GM12864 (cell line): ENCODE results near the gene PITPNM3.

Source experiments
- DNase-seq: peaks from one replicate; pipeline ENCODE4 v3.0.0-alpha.2; 2011; ENCODE audit warnings: low read depth
- H3K4me3 ChIP-seq: 2 replicates; pipeline ENCODE4 v1.5.1; 2011; ENCODE audit warnings: mild to moderate bottlenecking, low read depth, low read length, control low read depth
- TF ChIP-seq, protein P1 (sequence below): IDR thresholded peaks from 2 replicates; pipeline ENCODE4 v1.5.1; 2011; ENCODE audit warnings: low read depth, mild to moderate bottlenecking, moderate library complexity, low read length, control low read depth, inconsistent platforms; ENCODE audit errors: missing control alignments

The PITPNM3 gene

DNA sequence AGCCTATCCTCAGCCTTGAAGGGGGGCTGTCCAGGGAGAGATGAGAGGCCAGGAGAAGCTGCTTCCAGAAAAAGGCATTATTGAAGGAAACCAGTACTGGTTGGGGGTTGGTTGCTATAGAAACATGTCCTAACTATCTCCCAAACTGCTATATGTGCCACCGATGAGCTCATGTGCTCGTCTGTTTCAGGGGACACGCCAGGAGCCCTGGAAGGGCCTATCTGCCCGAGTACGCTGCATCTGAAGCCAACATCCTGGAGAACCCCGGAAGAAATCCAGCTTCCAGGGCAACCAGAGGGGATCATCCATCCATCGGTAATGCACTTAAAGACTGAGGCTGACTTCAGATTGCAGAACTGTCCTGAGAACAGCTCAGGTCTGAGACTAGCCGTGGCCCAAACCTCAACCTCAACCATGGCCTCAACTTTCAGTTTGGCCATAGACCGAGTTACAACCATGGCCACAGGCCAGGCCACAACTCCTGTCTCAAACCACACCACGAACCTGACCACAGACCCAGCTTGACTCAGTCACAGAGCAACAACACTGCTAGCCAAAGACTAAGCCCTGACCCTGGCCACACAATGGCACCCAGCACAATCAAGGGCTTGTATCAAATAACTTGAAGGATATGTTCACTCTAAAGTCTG lies 10.2 kb downstream of the PITPNM3 start:
- TF ChIP-seq, protein P1, sequence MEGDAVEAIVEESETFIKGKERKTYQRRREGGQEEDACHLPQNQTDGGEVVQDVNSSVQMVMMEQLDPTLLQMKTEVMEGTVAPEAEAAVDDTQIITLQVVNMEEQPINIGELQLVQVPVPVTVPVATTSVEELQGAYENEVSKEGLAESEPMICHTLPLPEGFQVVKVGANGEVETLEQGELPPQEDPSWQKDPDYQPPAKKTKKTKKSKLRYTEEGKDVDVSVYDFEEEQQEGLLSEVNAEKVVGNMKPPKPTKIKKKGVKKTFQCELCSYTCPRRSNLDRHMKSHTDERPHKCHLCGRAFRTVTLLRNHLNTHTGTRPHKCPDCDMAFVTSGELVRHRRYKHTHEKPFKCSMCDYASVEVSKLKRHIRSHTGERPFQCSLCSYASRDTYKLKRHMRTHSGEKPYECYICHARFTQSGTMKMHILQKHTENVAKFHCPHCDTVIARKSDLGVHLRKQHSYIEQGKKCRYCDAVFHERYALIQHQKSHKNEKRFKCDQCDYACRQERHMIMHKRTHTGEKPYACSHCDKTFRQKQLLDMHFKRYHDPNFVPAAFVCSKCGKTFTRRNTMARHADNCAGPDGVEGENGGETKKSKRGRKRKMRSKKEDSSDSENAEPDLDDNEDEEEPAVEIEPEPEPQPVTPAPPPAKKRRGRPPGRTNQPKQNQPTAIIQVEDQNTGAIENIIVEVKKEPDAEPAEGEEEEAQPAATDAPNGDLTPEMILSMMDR: no peak
- H3K4me3 ChIP-seq: no peak overlapping the region
- DNase-seq: no peak

DNA sequence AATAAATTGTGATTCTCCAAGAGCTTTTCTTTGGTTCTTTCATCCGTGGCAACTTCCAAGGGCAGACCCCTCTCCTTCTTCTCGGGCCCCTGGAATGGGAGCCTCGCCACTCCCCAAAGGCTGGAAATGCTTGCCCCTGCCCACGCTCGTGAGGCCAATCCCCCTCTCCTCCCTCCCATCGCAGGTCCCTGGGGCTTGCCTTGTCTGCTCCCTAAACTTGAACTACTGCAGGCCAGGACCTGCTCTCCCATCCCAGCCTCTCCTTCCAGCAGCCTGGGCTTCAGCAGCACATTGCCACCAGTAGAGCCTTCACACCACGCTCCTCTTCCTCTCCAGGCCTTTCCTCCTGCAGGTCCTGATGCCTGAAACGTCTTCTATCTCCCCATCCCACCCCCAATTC lies 11.1 kb downstream of the PITPNM3 start:
- DNase-seq: no peak
- no peak overlapping the region for H3K4me3 ChIP-seq
- TF ChIP-seq, protein P1: no peak

DNA sequence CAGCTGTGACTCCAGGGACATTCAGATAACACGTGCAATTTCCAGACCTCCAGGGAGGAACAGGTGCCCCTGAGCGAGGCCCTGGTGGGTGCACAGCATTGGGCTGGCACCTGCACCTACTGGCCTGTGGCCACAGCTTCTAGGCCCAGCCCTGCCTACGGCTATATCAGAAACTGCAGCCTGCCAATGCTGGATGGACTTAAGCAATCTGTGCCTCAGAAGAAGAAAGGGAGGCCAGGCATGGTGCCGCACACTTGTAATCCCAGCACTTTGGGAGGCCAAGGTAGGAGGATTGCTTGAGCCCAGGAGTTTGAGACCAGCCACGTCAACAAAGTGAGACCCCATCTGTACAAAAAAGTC lies 12.4 kb downstream of the PITPNM3 start:
- no peak overlapping the region for H3K4me3 ChIP-seq
- TF ChIP-seq, protein P1: no peak
- no peak for DNase-seq

DNA sequence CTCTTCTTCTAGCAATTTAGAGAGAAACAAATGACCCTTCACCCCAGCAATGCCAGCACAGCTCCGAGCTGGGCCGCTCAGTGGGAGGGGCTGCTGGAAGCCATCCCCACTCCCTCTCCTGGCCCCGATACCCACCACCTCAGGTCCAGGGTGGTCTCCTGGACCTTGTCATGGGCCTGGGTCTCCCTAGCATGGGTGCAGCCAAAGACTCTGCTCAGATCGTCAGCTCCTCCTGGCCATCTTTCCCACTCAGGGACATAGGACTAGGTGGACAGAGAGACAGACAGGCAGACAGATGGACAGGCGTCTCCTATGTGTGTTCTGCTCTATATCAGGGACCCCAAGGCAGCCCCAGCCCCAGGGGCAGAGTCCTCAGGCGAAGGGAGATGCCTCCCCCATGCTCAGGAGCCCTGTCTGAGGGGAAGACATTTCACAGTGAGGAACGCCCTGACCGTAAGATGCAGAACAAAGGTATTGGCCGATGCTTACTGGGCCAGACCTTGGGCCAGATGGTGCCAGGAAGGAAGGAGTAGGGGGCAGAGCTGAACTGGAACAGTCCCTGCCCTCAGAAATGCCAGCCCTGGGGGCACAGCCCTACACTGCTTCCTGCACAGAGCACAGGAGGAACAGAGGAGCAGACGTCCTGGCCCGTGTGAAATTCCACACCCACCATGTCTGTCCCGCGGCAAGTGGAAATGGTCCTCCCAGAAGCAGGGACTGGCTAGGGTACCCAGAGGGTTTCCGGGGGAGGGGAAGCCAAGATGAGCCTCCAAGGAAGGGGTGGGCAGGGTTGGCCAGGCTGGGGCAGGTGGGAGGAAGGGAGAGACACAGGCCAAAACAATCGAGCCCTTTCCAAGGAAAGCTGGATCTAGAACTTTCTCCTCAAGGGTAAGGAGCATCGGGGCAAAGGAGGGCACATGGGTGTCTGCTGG lies 13.0 kb downstream of the PITPNM3 start:
- no peak overlapping the region for H3K4me3 ChIP-seq
- DNase-seq: no peak
- TF ChIP-seq, protein P1: no peak

DNA sequence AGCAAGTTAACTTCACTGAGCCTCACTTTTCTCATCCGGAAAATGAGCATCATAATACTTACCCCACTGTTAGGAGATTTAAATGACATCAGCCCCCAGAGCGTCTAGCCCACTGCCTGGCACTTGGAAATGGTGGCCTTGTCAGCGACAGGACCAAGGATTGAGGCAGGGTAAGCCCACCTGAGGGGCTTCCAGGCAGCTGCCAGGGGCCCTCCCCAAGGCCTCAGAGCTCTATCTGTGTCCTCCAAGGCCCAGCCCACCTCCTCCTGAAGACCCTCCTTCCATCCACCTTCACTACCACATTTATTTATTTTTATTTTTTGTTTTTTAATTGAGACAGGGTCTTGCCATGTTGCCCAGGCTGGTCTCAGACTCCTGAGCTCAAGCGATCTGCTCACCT lies 13.8 kb downstream of the PITPNM3 start:
- DNase-seq: no peak
- H3K4me3 ChIP-seq: no peak overlapping the region
- TF ChIP-seq, protein P1: no peak

DNA sequence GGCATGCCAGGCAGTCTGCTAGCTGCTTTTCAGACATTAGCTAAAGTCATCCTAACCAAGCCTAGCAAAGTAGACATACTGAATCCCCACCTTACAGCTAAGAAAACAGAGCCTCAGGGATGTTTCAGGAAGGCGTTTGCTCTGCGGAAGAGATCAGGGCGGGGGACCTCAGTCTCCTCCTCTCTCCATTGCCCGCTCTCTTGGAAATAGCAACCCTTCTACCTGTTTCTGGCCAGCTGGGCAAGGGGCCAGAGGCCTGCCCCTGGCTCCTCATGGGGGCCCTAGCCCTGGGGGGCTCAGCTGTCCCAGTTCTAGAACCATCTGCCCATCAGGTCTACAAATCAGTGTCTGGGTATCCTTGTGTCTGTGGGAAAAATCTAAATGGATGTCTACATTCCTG lies 14.5 kb downstream of the PITPNM3 start:
- no peak overlapping the region for H3K4me3 ChIP-seq
- TF ChIP-seq, protein P1: no peak
- no peak for DNase-seq
